OCI-LY3 (cell line): ENCODE measurements around the gene MRM2.

ENCODE experiments used
- EZH2phosphoT487 ChIP-seq: fragments of 200-600 bp; shearing (Covaris generic); IDR thresholded peaks from 2 replicates; pipeline ENCODE4 v1.6.1; 2018; ENCODE audit warnings: antibody characterized with exemption, mixed run types, low read depth
- TF ChIP-seq, protein P1 (sequence below): fragments of 200-600, 300-600 bp; sonication (generic); IDR thresholded peaks from 2 replicates; pipeline ENCODE4 v1.5.1; 2014; ENCODE audit warnings: antibody characterized with exemption, low read length, low read depth

DNA sequence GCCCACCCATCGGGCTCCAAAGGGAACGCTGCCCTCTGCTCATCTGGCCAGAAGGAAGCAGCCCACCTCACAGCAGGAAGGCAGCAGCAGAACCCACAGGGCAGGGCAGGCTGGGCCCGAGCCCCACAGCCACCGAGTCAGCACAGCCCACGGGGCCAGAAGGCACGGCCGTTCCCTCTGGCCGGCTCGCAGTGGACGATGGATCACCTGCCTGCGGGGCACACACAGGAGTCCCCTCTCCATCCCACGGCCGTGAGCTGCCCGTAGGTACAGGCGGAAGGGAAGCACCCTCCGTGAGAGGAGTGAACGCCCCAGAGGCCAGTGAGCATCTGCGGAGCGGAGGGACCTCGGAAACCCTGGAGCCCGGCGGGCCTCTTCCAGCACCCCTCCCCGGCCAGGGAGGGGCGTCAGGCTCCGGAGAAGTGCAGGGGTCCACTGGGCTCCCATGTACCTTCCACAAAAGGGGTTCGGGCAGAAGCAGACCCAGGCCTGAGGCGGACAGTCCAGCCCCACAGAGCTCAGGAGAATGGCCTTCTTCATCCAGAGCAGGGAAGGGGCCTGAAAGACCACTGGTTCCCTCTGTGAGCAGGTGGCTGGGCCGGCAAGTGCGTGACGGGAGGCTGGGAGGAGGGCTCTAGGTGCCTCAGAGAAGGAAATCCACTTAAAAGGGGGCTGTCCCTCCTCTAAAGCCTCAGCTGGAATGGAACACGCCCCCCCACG, 11.7 kb upstream of the MRM2 start:
- TF ChIP-seq, protein P1, sequence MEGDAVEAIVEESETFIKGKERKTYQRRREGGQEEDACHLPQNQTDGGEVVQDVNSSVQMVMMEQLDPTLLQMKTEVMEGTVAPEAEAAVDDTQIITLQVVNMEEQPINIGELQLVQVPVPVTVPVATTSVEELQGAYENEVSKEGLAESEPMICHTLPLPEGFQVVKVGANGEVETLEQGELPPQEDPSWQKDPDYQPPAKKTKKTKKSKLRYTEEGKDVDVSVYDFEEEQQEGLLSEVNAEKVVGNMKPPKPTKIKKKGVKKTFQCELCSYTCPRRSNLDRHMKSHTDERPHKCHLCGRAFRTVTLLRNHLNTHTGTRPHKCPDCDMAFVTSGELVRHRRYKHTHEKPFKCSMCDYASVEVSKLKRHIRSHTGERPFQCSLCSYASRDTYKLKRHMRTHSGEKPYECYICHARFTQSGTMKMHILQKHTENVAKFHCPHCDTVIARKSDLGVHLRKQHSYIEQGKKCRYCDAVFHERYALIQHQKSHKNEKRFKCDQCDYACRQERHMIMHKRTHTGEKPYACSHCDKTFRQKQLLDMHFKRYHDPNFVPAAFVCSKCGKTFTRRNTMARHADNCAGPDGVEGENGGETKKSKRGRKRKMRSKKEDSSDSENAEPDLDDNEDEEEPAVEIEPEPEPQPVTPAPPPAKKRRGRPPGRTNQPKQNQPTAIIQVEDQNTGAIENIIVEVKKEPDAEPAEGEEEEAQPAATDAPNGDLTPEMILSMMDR, result no peak
- no peak for TF ChIP-seq EZH2phosphoT487
